Keratinocyte (primary cell): ENCODE data around the gene PCDH9. TPM values are rescaled to one million over a fixed set of nuclear protein-coding genes. Genes with fewer than 3 reads are reported as not detected.

Experiments used
- DNase-seq: peaks from one replicate; pipeline ENCODE4 v3.0.0-alpha.2; 2011; ENCODE audit warnings: low read depth, missing footprints, low spot score
- FAIRE-seq: peaks from 2 replicates; lab custom pipeline; 2011; peaks lifted over from hg19 to GRCh38; lab: Jason Lieb, UNC
- H2AFZ ChIP-seq: 2 replicates; pipeline ENCODE4 v1.6.0; 2012; ENCODE audit warnings: low read length, control low read depth, inconsistent platforms; ENCODE audit not compliant: control insufficient read depth
- H3K27ac ChIP-seq: 2 replicates; pipeline ENCODE4 v1.5.1; 2011; ENCODE audit warnings: low read length; ENCODE audit not compliant: control insufficient read depth, insufficient read depth
- H3K27me3 ChIP-seq: 3 replicates; pipeline ENCODE4 v1.6.0; 2011; ENCODE audit warnings: low read length; ENCODE audit not compliant: control insufficient read depth, insufficient read depth; ENCODE audit errors: extremely low read depth
- H3K36me3 ChIP-seq, 2 experiments: 2 replicates in 1 of 2; 3 replicates in 1 of 2; pipeline ENCODE4 v1.5.1; 2011; ENCODE audit warnings: low read length in 2 of 2, mild to moderate bottlenecking in 1 of 2; ENCODE audit not compliant: control insufficient read depth in 2 of 2, insufficient read depth in 2 of 2; ENCODE audit errors: extremely low read depth in 1 of 2
- H3K4me1 ChIP-seq: 3 replicates; pipeline ENCODE4 v1.5.1; 2011; ENCODE audit warnings: low read length; ENCODE audit not compliant: control insufficient read depth, insufficient read depth; ENCODE audit errors: extremely low read depth
- H3K4me2 ChIP-seq: 3 replicates; pipeline ENCODE4 v1.6.0; 2011; ENCODE audit warnings: low read depth, low read length; ENCODE audit not compliant: control insufficient read depth, insufficient read depth; ENCODE audit errors: extremely low read depth
- H3K4me3 ChIP-seq, 3 experiments: fragments of 200-600 bp in 1 of 3; sonication (generic) in 1 of 3; 2 replicates in 2 of 3; 3 replicates in 1 of 3; pipeline ENCODE4 v1.5.1; 2011 to 2016; ENCODE audit warnings: low read length in 3 of 3, mild to moderate bottlenecking in 3 of 3, control low read depth in 2 of 3, inconsistent platforms in 1 of 3, low read depth in 1 of 3, mixed read lengths in 1 of 3, mixed run types in 1 of 3, moderate library complexity in 1 of 3; ENCODE audit not compliant: control insufficient read depth in 2 of 3, insufficient read depth in 2 of 3; ENCODE audit errors: extremely low read depth in 1 of 3
- H3K79me2 ChIP-seq: 2 replicates; pipeline ENCODE4 v1.6.0; 2012; ENCODE audit warnings: low read length; ENCODE audit not compliant: control insufficient read depth, insufficient read depth
- H3K9ac ChIP-seq: 3 replicates; pipeline ENCODE4 v1.6.0; 2011; ENCODE audit warnings: low read length; ENCODE audit not compliant: control insufficient read depth, insufficient read depth; ENCODE audit errors: extremely low read depth
- H3K9me1 ChIP-seq: 3 replicates; pipeline ENCODE4 v1.6.0; 2011; ENCODE audit warnings: low read length; ENCODE audit not compliant: control insufficient read depth, insufficient read depth; ENCODE audit errors: extremely low read depth
- H3K9me3 ChIP-seq: 2 replicates; pipeline ENCODE4 v1.5.1; 2012; ENCODE audit warnings: low read depth, low read length; ENCODE audit not compliant: control insufficient read depth
- H4K20me1 ChIP-seq: 3 replicates; pipeline ENCODE4 v1.6.0; 2011; ENCODE audit warnings: low read length; ENCODE audit not compliant: control insufficient read depth, insufficient read depth; ENCODE audit errors: extremely low read depth
- EZH2 ChIP-seq: IDR thresholded peaks from one replicate; pipeline ENCODE4 v1.6.1; 2012; ENCODE audit warnings: inconsistent platforms, mild to moderate bottlenecking, low read length, moderate library complexity
- dilution Hi-C: fragments of 300-500 bp; cut with MboI; formaldehyde crosslinking; loops from one replicate; pipeline ENCODE4 v1.7.0; 2020; ENCODE audit warnings: low sequenced_read_pairs; ENCODE audit not compliant: extremely low pct_ligation_motif_present
- polyA plus RNA-seq, 5 experiments: library from polyadenylated mRNA; depleted of rRNA in 3 of 5; stranded (reverse) in 3 of 5; stranded (forward) in 1 of 5; unstranded in 1 of 5; fragments of >200 nt; gene quantifications; 1 replicate in 1 of 5; 2 replicates in 3 of 5; 3 replicates in 1 of 5; pipeline versions ENCODE4 v1.2.1 to v1.2.3, GENCODE V29; 2011 to 2012; ENCODE audit warnings: missing spikeins in 2 of 5, low read depth in 1 of 5, low replicate concordance in 1 of 5
- TF ChIP-seq, protein P1 (sequence below), 3 experiments: IDR thresholded peaks in 1 of 3; conservative IDR thresholded peaks in 1 of 3; optimal IDR thresholded peaks in 1 of 3; 2 replicates in 2 of 3; 3 replicates in 1 of 3; pipeline versions ENCODE3 to v1.5.1; 2011; ENCODE audit warnings: low read length in 3 of 3, mild to moderate bottlenecking in 3 of 3, moderate library complexity in 2 of 3, control low read depth in 1 of 3, inconsistent platforms in 1 of 3; ENCODE audit not compliant: insufficient read depth in 2 of 3; ENCODE audit errors: extremely low read depth in 1 of 3

PCDH9 gene
- polyA plus RNA-seq, 1 donor (not counting 4 experiments of a cell fraction or from before 2014, with no cell fraction given): 0.21 TPM

DNA sequence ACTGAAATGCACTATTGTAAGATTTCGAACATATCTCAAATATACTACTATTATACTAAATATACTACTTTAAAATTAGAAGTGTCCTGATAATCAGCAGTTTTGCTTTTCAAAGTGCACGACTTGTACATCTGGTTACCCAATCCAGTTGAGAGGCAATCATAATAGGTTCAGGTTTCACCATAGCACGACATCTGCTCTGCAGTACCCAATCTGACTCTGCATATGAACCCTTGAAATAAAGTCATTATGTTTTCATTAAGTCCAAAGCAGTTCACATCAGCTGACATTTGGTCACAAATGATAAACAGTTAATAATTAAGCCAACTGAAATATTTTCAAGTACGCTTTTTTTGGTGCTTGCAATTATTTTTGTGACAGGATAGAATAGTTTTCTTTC is 90.6 kb downstream of the PCDH9 start:
- H3K9me1 ChIP-seq: no peaks in the 10 kb centered on the region
- TF ChIP-seq EZH2: no peak
- TF ChIP-seq, protein P1, sequence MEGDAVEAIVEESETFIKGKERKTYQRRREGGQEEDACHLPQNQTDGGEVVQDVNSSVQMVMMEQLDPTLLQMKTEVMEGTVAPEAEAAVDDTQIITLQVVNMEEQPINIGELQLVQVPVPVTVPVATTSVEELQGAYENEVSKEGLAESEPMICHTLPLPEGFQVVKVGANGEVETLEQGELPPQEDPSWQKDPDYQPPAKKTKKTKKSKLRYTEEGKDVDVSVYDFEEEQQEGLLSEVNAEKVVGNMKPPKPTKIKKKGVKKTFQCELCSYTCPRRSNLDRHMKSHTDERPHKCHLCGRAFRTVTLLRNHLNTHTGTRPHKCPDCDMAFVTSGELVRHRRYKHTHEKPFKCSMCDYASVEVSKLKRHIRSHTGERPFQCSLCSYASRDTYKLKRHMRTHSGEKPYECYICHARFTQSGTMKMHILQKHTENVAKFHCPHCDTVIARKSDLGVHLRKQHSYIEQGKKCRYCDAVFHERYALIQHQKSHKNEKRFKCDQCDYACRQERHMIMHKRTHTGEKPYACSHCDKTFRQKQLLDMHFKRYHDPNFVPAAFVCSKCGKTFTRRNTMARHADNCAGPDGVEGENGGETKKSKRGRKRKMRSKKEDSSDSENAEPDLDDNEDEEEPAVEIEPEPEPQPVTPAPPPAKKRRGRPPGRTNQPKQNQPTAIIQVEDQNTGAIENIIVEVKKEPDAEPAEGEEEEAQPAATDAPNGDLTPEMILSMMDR (optimal IDR thresholded peaks at IDR 0.05 in 1 of 3, IDR thresholded peaks at IDR 0.05 in 1 of 3, conservative IDR thresholded peaks at IDR 0.05 in 1 of 3; ENCODE audit: extremely low read depth in 1 of 3, insufficient read depth in 2 of 3, low read length in 3 of 3): no peak
- H3K4me1 ChIP-seq: no peaks in the 10 kb centered on the region
- DNase-seq: no peak
- no peaks in the 10 kb centered on the region for H3K9me3 ChIP-seq
- H3K4me3 ChIP-seq: no peak overlapping the region
- no peak overlapping the region for H3K4me2 ChIP-seq
- H3K27ac ChIP-seq: no peak overlapping the region
- no peaks in the 10 kb centered on the region for H4K20me1 ChIP-seq
- H2AFZ ChIP-seq: no peak overlapping the region
- H3K36me3 ChIP-seq: no peaks in the 10 kb centered on the region
- no peak overlapping the region for H3K9ac ChIP-seq
- dilution Hi-C loops: no loop called here
- no peak for FAIRE-seq
- no peaks in the 10 kb centered on the region for H3K79me2 ChIP-seq
- no peaks in the 10 kb centered on the region for H3K27me3 ChIP-seq

DNA sequence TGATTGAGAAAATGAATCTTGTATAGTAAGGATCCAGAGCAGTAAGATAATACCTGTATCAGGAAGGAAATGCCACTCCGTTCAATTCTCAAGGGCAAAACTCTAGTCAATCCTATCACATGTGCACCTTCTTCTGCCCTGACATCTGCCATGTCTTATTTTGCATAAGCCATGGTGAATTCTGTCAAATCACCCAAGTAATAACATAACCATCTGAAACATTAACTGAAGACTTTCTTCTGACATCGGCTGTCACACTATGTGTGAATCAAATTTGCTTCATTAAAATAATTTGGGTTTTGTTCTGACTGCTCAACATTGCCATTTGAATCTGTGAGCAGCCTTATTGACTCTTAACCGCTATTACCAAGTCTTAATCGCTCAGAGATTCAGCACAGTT is 91.2 kb downstream of the PCDH9 start:
- Histone ChIP-seq H3K4me3 (no peak overlapping the region), H4K20me1 (no peaks in the 10 kb centered on the region), H3K36me3 (no peaks in the 10 kb centered on the region), H3K79me2 (no peaks in the 10 kb centered on the region), H2AFZ (no peak overlapping the region), H3K9me3 (no peaks in the 10 kb centered on the region), H3K9ac (no peak overlapping the region), H3K4me2 (no peak overlapping the region), H3K9me1 (no peaks in the 10 kb centered on the region), H3K4me1 (no peaks in the 10 kb centered on the region), H3K27me3 (no peaks in the 10 kb centered on the region), H3K27ac (no peak overlapping the region)
- dilution Hi-C loops: no loop called here
- TF ChIP-seq, protein P1 (optimal IDR thresholded peaks at IDR 0.05 in 1 of 3, IDR thresholded peaks at IDR 0.05 in 1 of 3, conservative IDR thresholded peaks at IDR 0.05 in 1 of 3; ENCODE audit: extremely low read depth in 1 of 3, insufficient read depth in 2 of 3, low read length in 3 of 3): no peak
- TF ChIP-seq EZH2: no peak
- no peak for DNase-seq
- no peak for FAIRE-seq
